H7 (cell line): ENCODE data around the gene TRAFD1. TPM values are rescaled to one million over a fixed set of nuclear protein-coding genes. Genes with fewer than 3 reads are reported as not detected.

Experiments
- DNase-seq: peaks from one replicate; pipeline ENCODE4 v3.0.0; 2012
- H3K27me3 ChIP-seq: 2 replicates; pipeline ENCODE4 v1.6.0; 2011; ENCODE audit warnings: mild to moderate bottlenecking, low read length; ENCODE audit not compliant: control insufficient read depth, insufficient read depth
- H3K36me3 ChIP-seq: replicated peaks from 2 replicates; pipeline ENCODE4 v1.5.1; 2011; ENCODE audit warnings: low read length; ENCODE audit not compliant: control insufficient read depth, insufficient read depth
- H3K4me3 ChIP-seq: 2 replicates; pipeline ENCODE4 v1.5.1; 2011; ENCODE audit warnings: low read depth, mild to moderate bottlenecking, control low read depth, low read length, moderate library complexity; ENCODE audit not compliant: insufficient read depth
- total RNA-seq: library from RNA; depleted of rRNA; stranded (reverse); fragments of >200 nt; shearing (Covaris generic); gene quantifications from 2 replicates; pipeline ENCODE4 v1.2.3, GENCODE V29; 2014; rRNA removed

The TRAFD1 gene
- total RNA-seq, 1 experiment from 2014 or later, result 21.1 TPM

DNA sequence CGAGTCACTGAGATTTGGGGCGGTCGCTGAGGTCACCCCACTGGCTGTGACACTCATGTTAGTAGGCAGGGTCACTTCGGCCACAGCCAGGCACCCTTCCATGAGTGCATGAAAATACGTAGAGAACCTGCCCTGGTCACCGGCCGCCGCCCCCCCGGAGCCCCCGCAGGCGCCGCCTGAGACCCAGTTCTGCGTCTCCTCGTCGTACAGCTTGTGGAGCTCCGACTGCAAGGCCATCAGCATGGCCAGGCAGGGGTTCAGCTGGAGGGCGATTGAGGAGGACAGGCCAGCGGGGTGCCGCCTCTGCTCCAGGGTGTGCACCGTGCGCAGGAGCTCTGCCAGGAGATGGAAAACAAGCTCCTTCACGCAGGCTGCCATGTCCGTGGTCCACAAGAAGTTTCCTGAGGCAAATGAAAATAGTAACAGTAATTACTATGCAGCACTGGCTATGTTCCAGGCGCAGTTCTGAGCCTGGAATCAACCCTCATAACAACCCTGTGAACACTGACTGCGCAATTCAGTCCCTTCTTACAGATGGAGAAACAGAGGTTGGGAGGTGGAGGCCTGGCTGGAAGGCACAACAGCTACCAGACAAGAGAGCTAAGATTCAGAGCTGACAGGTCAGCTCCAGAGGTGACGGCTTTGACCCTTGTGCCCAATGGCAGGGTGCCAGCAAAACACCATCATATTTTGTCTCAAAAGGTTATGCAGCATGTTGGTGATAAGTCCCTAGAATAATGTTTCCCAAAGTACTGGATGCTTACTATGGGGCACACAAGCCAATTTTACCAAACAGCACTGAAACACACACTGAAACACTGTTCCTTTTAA, 59.9 kb downstream of the TRAFD1 start:
- peak; percentile 39 for DNase-seq
- Histone ChIP-seq H3K4me3 (no peak overlapping the region), H3K36me3 (peaks cover 7% of the 10 kb centered on the region), H3K27me3 (no peaks in the 10 kb centered on the region)

DNA sequence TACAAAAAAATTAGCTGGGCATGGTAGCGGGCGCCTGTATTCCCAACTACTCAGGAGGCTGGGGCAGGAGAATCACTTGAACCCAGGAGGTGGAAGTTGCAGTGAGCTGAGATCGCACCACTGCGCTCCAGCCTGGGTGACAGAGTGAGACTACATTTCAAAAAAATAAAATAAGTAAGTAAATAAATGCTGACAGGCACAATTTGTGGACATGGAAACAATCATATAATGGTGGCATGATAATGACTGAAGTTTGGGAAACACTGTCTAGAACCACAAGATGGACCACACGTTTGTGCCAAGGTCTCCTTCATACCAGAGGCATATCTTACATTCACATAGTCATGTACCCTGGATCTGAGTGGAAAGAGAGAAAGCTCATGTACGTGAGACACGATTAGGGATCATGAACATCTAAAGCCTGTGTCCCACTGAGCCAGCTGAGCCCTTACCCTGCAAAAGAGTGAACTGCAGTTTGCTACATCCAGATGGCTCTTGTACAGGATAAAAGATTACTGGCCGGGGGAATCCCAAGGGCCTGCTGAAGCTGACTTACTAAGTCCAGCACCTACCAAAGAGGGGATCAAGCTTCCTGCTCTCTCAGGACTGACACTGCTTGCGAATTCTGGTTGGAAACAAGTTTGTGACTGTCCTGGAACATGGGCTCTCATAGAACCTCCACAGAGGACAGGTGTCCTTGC, 62.9 kb downstream of the TRAFD1 start:
- Histone ChIP-seq H3K4me3 (no peak overlapping the region), H3K27me3 (no peaks in the 10 kb centered on the region), H3K36me3 (peaks cover 24% of the 10 kb centered on the region)
- no peak for DNase-seq

DNA sequence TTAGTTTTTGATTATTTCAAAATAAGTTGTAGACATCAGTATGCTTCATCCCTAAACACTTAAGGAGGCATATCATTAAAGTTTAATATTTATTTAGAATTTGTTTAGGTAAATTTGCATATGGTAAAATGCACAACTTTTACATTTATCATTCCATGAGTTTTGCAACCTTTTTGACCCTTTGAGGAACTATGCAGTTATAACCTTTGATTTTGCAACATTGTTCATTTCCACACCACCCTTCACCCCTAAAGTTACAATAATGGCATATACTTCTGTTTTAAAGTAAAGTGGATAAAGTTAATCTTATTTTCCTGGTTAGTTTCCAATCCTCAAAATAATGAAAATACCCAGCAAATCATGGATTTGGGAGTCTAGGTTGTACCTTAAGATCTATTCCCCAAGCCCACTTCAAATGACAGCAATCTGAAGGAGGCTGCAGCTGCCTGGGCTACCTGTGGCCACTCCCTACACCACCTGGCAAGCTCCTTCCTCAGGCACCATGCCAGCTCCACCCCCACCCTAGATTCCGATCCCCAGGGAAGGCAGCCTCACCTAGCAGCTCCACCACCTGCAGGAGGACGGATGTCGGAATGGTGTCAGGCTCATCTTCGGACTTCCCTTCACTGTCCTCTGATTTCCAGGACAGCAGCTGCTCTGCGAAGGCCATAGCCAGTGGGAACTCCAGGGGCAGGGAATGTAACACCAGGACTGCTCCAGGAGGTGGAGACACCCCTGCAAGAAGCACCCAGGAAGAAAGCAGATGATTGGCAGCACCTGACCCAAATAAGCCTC, 65.1 kb downstream of the TRAFD1 start:
- peak; percentile 27 for DNase-seq
- H3K4me3 ChIP-seq, result no peak overlapping the region
- no peaks in the 10 kb centered on the region for H3K27me3 ChIP-seq
- H3K36me3 ChIP-seq, result peaks cover 31% of the 10 kb centered on the region

DNA sequence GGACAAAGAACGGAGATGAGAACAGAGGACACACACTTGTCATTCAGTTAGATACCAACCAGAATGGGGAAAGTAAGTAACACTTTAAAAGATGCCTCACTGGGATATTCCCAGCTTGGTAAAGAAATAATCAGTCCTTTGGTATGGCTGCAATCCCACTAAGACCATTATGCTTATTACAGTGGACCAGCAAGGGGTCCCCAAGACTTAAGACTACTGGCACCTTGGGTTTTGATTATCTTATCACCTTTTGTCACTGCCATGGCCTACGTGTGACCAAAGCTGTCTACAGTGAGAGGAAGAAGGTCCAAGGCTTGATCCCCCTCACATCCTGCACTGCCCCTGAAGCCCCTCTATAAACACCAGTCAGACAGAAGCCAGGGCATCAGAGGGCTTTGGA, 65.8 kb downstream of the TRAFD1 start:
- DNase-seq, result no peak
- peaks cover 30% of the 10 kb centered on the region for H3K36me3 ChIP-seq
- H3K27me3 ChIP-seq, result no peaks in the 10 kb centered on the region
- H3K4me3 ChIP-seq, result no peak overlapping the region

DNA sequence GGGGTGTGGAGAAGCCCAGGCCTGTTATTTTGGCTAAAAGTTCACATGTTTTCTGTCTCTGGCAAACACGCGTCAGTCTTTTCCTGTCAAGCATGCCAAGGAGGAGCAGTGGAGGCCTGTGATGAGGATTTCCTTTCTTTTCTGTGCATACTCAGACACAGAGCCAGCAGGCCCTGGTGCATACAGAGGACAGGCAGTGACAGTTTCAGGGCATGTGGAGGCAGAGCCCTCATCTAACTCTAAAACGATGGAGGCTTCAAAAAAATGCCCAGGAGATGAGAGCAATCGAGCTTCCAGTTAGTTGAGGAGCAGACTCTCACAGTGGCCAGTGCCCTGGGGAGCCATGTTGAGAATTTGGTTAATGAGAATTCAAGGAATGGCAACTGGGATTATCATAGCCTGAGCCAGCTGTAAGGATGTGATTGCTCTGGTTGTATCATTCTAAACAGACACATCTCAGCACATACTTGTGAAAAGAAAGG, 66.5 kb downstream of the TRAFD1 start:
- H3K36me3 ChIP-seq, result peaks cover 30% of the 10 kb centered on the region
- no peak overlapping the region for H3K4me3 ChIP-seq
- no peak for DNase-seq
- H3K27me3 ChIP-seq, result no peaks in the 10 kb centered on the region

DNA sequence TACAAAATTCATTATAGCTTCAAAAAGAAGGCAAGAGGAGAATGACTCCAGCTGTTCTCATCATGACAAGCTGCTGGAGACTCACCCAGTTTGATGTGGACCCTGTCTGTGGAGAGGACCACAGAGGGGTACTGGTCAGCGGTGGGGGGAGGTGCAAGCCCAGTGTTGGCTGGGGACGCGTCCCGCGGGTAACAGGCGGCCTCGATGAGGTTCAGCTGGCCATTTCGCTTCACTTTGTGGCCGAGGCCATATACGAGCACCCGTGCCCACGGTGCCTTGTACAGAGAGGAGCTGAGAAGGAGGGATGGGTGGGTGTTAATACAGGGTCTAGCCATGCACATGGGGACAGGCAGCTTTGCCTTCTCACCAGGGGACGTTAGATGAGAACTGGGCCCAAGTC, 67.1 kb downstream of the TRAFD1 start:
- peaks cover 30% of the 10 kb centered on the region for H3K36me3 ChIP-seq
- no peak for DNase-seq
- no peaks in the 10 kb centered on the region for H3K27me3 ChIP-seq
- H3K4me3 ChIP-seq, result no peak overlapping the region

DNA sequence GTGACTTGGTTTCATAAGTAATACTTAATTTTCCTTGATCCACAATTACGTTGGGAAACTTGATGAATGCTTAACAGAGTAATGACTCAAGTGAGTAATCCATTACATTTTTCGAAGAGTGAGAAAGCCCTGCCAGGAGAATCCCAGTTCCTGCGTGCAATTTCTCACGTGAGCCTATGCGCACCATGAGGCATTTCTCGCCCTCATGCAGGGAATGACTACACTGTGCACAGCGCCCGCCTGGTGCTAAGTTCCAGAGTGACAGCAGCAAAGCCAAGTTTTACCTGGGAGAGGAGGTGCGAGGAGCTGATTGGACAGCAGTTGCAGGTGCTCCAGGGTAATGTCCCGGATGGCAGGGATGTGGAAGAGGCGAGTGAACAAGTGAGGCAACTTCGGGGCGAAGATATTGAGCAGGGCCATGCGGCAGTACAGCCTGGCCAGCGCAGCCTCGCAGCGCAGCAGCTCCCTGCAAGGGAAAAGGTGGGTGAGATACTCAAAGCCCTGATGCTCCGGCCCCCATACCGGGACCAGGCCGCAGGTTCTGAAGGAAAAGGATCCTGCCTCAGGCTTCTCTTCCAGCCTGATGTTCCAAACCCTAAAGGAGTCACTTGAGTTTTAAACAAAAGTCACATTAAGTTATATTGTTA, 69.4 kb downstream of the TRAFD1 start:
- Histone ChIP-seq H3K36me3 (peaks cover 33% of the 10 kb centered on the region), H3K4me3 (no peak overlapping the region), H3K27me3 (no peaks in the 10 kb centered on the region)
- no peak for DNase-seq

- DNase-seq, result no peak
- Histone ChIP-seq H3K36me3 (peaks cover 30% of the 10 kb centered on the region), H3K27me3 (no peaks in the 10 kb centered on the region)
These were observed 71.0 kb downstream of the TRAFD1 start for GRCh38 chr12:112196196-112196875.

GRCh38 chr12:112198120-112198733, 72.9 kb downstream of the TRAFD1 start:
- DNase-seq, result peak; percentile 89
- Histone ChIP-seq H3K4me3 (no peak overlapping the region), H3K36me3 (peaks cover 22% of the 10 kb centered on the region), H3K27me3 (no peaks in the 10 kb centered on the region)

More at GRCh38 chr12:112196196-112196875, 71.0 kb downstream of the TRAFD1 start:
- no peak overlapping the region for H3K4me3 ChIP-seq

GRCh38 chr12:112199136-112199535, 73.8 kb downstream of the TRAFD1 start:
- no peak overlapping the region for H3K4me3 ChIP-seq
- no peak for DNase-seq
- H3K36me3 ChIP-seq, result peaks cover 20% of the 10 kb centered on the region
- H3K27me3 ChIP-seq, result no peaks in the 10 kb centered on the region

Other genes with a start within 250 kb of the TRAFD1 start
- gene TMEM116, start 112.4 kb upstream of the TRAFD1 start, total RNA-seq, result 9.2 and 10.1 TPM in 2 replicates
- gene ERP29, start 112.1 kb upstream of the TRAFD1 start, total RNA-seq, result 110 and 116 TPM in 2 replicates
- gene NAA25, start 16.8 kb upstream of the TRAFD1 start, total RNA-seq, result 23.2 and 30.3 TPM in 2 replicates